IMR-90 (cell line): ENCODE results near the gene FOXO3. TPM values are rescaled to one million over a fixed set of nuclear protein-coding genes. Genes with fewer than 3 reads are reported as not detected.

Experiments used
- ATAC-seq: fragments of 200-7000 bp; cut with Tn5 transposase; 2 replicates; pipeline ENCODE4 v1.9.1; 2020; ENCODE audit warnings: low read depth, mild to moderate bottlenecking, moderate library complexity
- BruUV-seq: library from RNA; stranded (reverse); fragments of 400-500 nt; replicated peaks from 2 replicates; lab custom pipeline; 2021; lab: Mats Ljungman, UMichigan
- CTCF ChIA-PET: fragments of 300-600 bp; formaldehyde crosslinking; extraction: SDS; loops from one replicate; lab custom pipeline; 2021; ENCODE audit warnings: antibody characterized with exemption; lab: Yijun Ruan, JAX
- POLR2A ChIA-PET: fragments of 300-600 bp; sonication (Branson Sonifier 250); formaldehyde crosslinking; loops from one replicate; lab custom pipeline; 2022; ENCODE audit warnings: antibody characterized with exemption; ENCODE audit not compliant: unreplicated experiment; lab: Charles Lee
- DNase-seq: peaks from one replicate; pipeline ENCODE4 v3.0.0; 2013
- H2AFZ ChIP-seq: replicated peaks from 2 replicates; pipeline ENCODE3; 2013; ENCODE audit warnings: low read length, mild to moderate bottlenecking; ENCODE audit not compliant: poor library complexity
- H2AK5ac ChIP-seq: 2 replicates; pipeline ENCODE4 v1.6.1; 2013; ENCODE audit warnings: low read depth, low read length, inconsistent platforms
- H2AK9ac ChIP-seq: replicated peaks from 2 replicates; pipeline ENCODE3; 2013; ENCODE audit warnings: mild to moderate bottlenecking, low read depth, low read length, moderate library complexity; ENCODE audit not compliant: poor library complexity
- H2BK120ac ChIP-seq: 2 replicates; pipeline ENCODE4 v1.6.1; 2013; ENCODE audit warnings: low read depth, low read length, inconsistent platforms
- H2BK15ac ChIP-seq: 3 replicates; pipeline ENCODE4 v1.6.1; 2013; ENCODE audit warnings: low read depth, low read length, inconsistent platforms
- H2BK20ac ChIP-seq: 2 replicates; pipeline ENCODE4 v1.6.1; 2013; ENCODE audit warnings: low read depth, mild to moderate bottlenecking, inconsistent platforms, low read length, moderate library complexity
- H2BK5ac ChIP-seq: 2 replicates; pipeline ENCODE4 v1.6.1; 2013; ENCODE audit warnings: mild to moderate bottlenecking, low read depth, low read length, inconsistent platforms; ENCODE audit not compliant: poor library complexity, severe bottlenecking
- H3K14ac ChIP-seq: replicated peaks from 2 replicates; pipeline ENCODE4 v1.6.1; 2013; ENCODE audit warnings: low read depth, low read length, inconsistent platforms
- H3K18ac ChIP-seq: 2 replicates; pipeline ENCODE4 v1.6.1; 2013; ENCODE audit warnings: low read depth, low read length, control low read depth
- H3K23ac ChIP-seq: 2 replicates; pipeline ENCODE4 v1.6.1; 2013; ENCODE audit warnings: low read depth, low read length, inconsistent platforms
- H3K27ac ChIP-seq: 2 replicates; pipeline ENCODE4 v1.5.1; 2013; ENCODE audit warnings: mild to moderate bottlenecking, control low read depth, low read length; ENCODE audit not compliant: insufficient read depth
- H3K27me3 ChIP-seq: 2 replicates; pipeline ENCODE4 v1.6.1; 2013; ENCODE audit warnings: low read length; ENCODE audit not compliant: control insufficient read depth, insufficient read depth
- H3K36me3 ChIP-seq: 2 replicates; pipeline ENCODE4 v1.6.1; 2013; ENCODE audit warnings: low read length, mixed read lengths; ENCODE audit not compliant: control insufficient read depth, insufficient read depth
- H3K4ac ChIP-seq: 2 replicates; pipeline ENCODE4 v1.6.1; 2013; ENCODE audit warnings: low read depth, low read length, inconsistent platforms
- H3K4me1 ChIP-seq: 2 replicates; pipeline ENCODE4 v1.6.1; 2013; ENCODE audit warnings: low read length, mixed read lengths; ENCODE audit not compliant: control insufficient read depth, insufficient read depth
- H3K4me2 ChIP-seq: 2 replicates; pipeline ENCODE4 v1.6.1; 2013; ENCODE audit warnings: low read depth, mild to moderate bottlenecking, control low read depth, low read length, moderate library complexity
- H3K4me3 ChIP-seq: 2 replicates; pipeline ENCODE4 v1.5.1; 2013; ENCODE audit warnings: low read depth, mild to moderate bottlenecking, control low read depth, low read length, moderate library complexity; ENCODE audit not compliant: insufficient read depth
- H3K56ac ChIP-seq: 2 replicates; pipeline ENCODE4 v1.6.1; 2013; ENCODE audit warnings: low read length, inconsistent platforms; ENCODE audit not compliant: insufficient read depth; ENCODE audit errors: extremely low read depth
- H3K79me1 ChIP-seq, 2 experiments: 2 replicates each; pipeline ENCODE4 v1.6.1; 2013; ENCODE audit warnings: low read length in 2 of 2, inconsistent platforms in 1 of 2, low read depth in 1 of 2
- H3K9ac ChIP-seq: 2 replicates; pipeline ENCODE4 v1.6.1; 2013; ENCODE audit warnings: low read depth, low read length, control low read depth
- H3K9me1 ChIP-seq: 2 replicates; pipeline ENCODE4 v1.6.1; 2013; ENCODE audit warnings: low read length, inconsistent platforms; ENCODE audit not compliant: insufficient read depth
- H3K9me3 ChIP-seq: 2 replicates; pipeline ENCODE4 v1.6.1; 2013; ENCODE audit warnings: low read length; ENCODE audit not compliant: control insufficient read depth, insufficient read depth
- H4K20me1 ChIP-seq: 2 replicates; pipeline ENCODE4 v1.6.1; 2013; ENCODE audit warnings: low read length, inconsistent platforms; ENCODE audit not compliant: insufficient read depth
- H4K5ac ChIP-seq: 2 replicates; pipeline ENCODE4 v1.6.1; 2013; ENCODE audit warnings: mild to moderate bottlenecking, low read depth, low read length, control low read depth
- H4K8ac ChIP-seq, 2 experiments: 2 replicates each; pipeline ENCODE4 v1.6.1; 2013; ENCODE audit warnings: low read depth in 2 of 2, low read length in 2 of 2, control low read depth in 1 of 2, inconsistent platforms in 1 of 2
- H4K91ac ChIP-seq: 2 replicates; pipeline ENCODE4 v1.6.1; 2013; ENCODE audit warnings: low read depth, low read length, inconsistent platforms; ENCODE audit not compliant: insufficient read depth
- CHD1 ChIP-seq: IDR thresholded peaks from 2 replicates; pipeline ENCODE4 v1.6.1; 2012; ENCODE audit warnings: low read depth, low read length, improper control_type of control experiment
- ELK1 ChIP-seq: fragments of 150-350 bp; IDR thresholded peaks from 2 replicates; pipeline ENCODE4 v1.6.1; 2016; ENCODE audit warnings: low read depth, mild to moderate bottlenecking, low read length, moderate library complexity, borderline replicate concordance
- FOS ChIP-seq: fragments of 150-350 bp; IDR thresholded peaks from 2 replicates; pipeline ENCODE4 v1.6.1; 2016; ENCODE audit warnings: low read depth, low read length
- MAFK ChIP-seq: IDR thresholded peaks from 2 replicates; pipeline ENCODE4 v1.6.1; 2012; ENCODE audit warnings: low read depth, low read length, improper control_type of control experiment
- SMC3 ChIP-seq: fragments of 150-350 bp; IDR thresholded peaks from 2 replicates; pipeline ENCODE4 v1.6.1; 2016; ENCODE audit warnings: low read depth, mild to moderate bottlenecking, antibody characterized with exemption, low read length, moderate library complexity
- WGBS, 2 experiments: methylation state at CpG; one replicate each; pipeline versions ENCODE4 v1.1.5 to v1.1.7; 2013; ENCODE audit warnings: missing lambda C conversion rate in 2 of 2; ENCODE audit not compliant: insufficient read length in 1 of 2; ENCODE audit errors: extremely low coverage in 2 of 2; 5-methylcytosine and 5-hydroxymethylcytosine counted together
- dilution Hi-C: fragments of 300-500 bp; cut with HindIII; formaldehyde crosslinking; loops from one replicate; pipeline ENCODE4 v1.14.3; 2018; ENCODE audit warnings: low sequenced_read_pairs; ENCODE audit not compliant: unreplicated experiment
- in situ Hi-C: fragments of 300-500 bp; cut with MboI; formaldehyde crosslinking; loops from 3 replicates; pipeline ENCODE4 v1.14.3; 2019; ENCODE audit warnings: low sequenced_read_pairs, inconsistent platforms, mixed read lengths
- intact Hi-C: fragments of 100-400 bp; cut with micrococcal nuclease; formaldehyde crosslinking; loops from 2 replicates; pipeline ENCODE4 v1.10.0; 2022
- polyA plus RNA-seq, 3 experiments: library from polyadenylated mRNA; depleted of rRNA; stranded (reverse); fragments of >200 nt; gene quantifications; 2 replicates each; pipeline ENCODE4 v1.2.3, GENCODE V29; 2012; ENCODE audit warnings: low replicate concordance in 1 of 3
- total RNA-seq: library from RNA; depleted of rRNA; stranded (reverse); fragments of >200 nt; gene quantifications from 2 replicates; pipeline ENCODE4 v1.2.3, GENCODE V29; 2012

FOXO3 gene
- total and polyA plus RNA-seq, 2 of the 4 experiments (the other 2 are of a cell fraction), result 17.5 to 38.7 TPM

- no peak overlapping the region for H2AFZ ChIP-seq
- no peak overlapping the region for H2BK120ac ChIP-seq
- peaks cover 17% of the 10 kb centered on the region for H3K36me3 ChIP-seq
- H3K4ac ChIP-seq, result no peak overlapping the region
- H3K4me1 ChIP-seq, result peaks cover 6% of the 10 kb centered on the region
- no peak overlapping the region for H3K14ac ChIP-seq
- ChIA-PET POLR2A (no interaction called here), CTCF (no interaction called here)
- intact Hi-C loops (loop anchor here (10.0 kb wide), 1 partner anchor 413 kb away; no protein-coding TSS in a partner anchor), in situ Hi-C loops (no loop called here), dilution Hi-C loops (no loop called here)
- TF ChIP-seq SMC3, result no peak
- no peak for TF ChIP-seq ELK1
- no peak for TF ChIP-seq FOS
- peak; percentile 53; the same call in 1 of the 2 replicates for TF ChIP-seq MAFK
- no peak for TF ChIP-seq CHD1
- peaks cover 10% of the 10 kb centered on the region for H3K9me1 ChIP-seq
- no peak overlapping the region for H4K8ac ChIP-seq
- no peak overlapping the region for H2BK20ac ChIP-seq
- no peak overlapping the region for H3K4me3 ChIP-seq
- H3K9me3 ChIP-seq, result no peaks in the 10 kb centered on the region
- peaks cover 56 to 70% of the 10 kb centered on the region in 2 experiments for H3K79me1 ChIP-seq
- H3K23ac ChIP-seq, result no peak overlapping the region
- no peak overlapping the region for H2AK9ac ChIP-seq
- H3K4me2 ChIP-seq, result no peak overlapping the region
- no peak overlapping the region for H2BK5ac ChIP-seq
- peaks cover 36% of the 10 kb centered on the region for H4K20me1 ChIP-seq
- H2AK5ac ChIP-seq, result no peak overlapping the region
- BruUV-seq, result no TSS peak
- DNase-seq (no peak), ATAC-seq (no peak)
- no peak overlapping the region for H4K5ac ChIP-seq
- peak overlapping the region; percentile 33; the same call in 1 of the 2 replicates for H3K27ac ChIP-seq
- no peak overlapping the region for H2BK15ac ChIP-seq
- H3K9ac ChIP-seq, result no peak overlapping the region
- no CpG with 5 or more reads among the region's 2 CpGs for WGBS, 2 experiments
- H3K56ac ChIP-seq, result no peak overlapping the region
- peak overlapping the region; percentile 4; the same call in 1 of the 2 replicates for H3K18ac ChIP-seq
- no peaks in the 10 kb centered on the region for H3K27me3 ChIP-seq
- H4K91ac ChIP-seq, result no peak overlapping the region
Observed at GRCh38 chr6:108661982-108662381, 101.3 kb downstream of the FOXO3 start.
